HEK293T (cell line): Measurements from ENCODE around the gene CD69.

Source experiments
- FOXM1 ChIP-seq: fragments of 450-650 bp; IDR thresholded peaks from 2 replicates; pipeline ENCODE4 v1.6.1; 2017; ENCODE audit warnings: mild to moderate bottlenecking, borderline replicate concordance
- L3MBTL2 ChIP-seq: fragments of 450-650 bp; conservative IDR thresholded peaks from 2 replicates; pipeline ENCODE4 v1.6.1; 2016; ENCODE audit warnings: mild to moderate bottlenecking
- SUZ12 ChIP-seq: fragments of 450-650 bp; IDR thresholded peaks from 2 replicates; pipeline ENCODE4 v1.6.1; 2016; ENCODE audit warnings: mild to moderate bottlenecking
- ZNF384 ChIP-seq: fragments of 450-650 bp; IDR thresholded peaks from 2 replicates; pipeline ENCODE4 v1.6.1; 2016
- TF ChIP-seq, protein P1 (sequence below): fragments of 450-650 bp; IDR thresholded peaks from 2 replicates; pipeline ENCODE4 v1.6.1; 2016

DNA sequence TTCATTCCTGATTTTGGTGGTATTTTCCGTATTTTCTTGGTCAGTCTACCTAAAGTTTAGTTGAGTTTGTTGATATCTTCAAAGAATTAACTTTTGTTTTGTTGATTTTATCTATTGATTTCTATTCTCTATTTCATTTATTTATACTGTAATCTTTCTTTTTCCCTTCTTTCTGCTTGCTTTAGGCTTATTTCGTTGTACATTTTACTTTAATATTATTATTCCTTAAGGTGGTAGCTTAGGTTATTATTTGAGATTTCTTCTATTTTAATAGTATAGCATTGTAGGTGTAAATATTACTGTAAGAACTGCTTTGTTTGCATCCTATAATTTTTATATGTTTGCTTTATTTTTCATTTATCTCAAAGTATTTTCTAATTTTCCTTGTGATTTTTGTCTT is 45.2 kb upstream of the CD69 start:
- TF ChIP-seq ZNF384: no peak
- no peak for TF ChIP-seq L3MBTL2
- no peak for TF ChIP-seq SUZ12
- TF ChIP-seq, protein P1, sequence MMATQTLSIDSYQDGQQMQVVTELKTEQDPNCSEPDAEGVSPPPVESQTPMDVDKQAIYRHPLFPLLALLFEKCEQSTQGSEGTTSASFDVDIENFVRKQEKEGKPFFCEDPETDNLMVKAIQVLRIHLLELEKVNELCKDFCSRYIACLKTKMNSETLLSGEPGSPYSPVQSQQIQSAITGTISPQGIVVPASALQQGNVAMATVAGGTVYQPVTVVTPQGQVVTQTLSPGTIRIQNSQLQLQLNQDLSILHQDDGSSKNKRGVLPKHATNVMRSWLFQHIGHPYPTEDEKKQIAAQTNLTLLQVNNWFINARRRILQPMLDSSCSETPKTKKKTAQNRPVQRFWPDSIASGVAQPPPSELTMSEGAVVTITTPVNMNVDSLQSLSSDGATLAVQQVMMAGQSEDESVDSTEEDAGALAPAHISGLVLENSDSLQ: no peak
- TF ChIP-seq FOXM1: no peak
